OCI-LY1 (cell line): Measurements from ENCODE around the gene DHRS3.
A peak's percentile ranks its signal among the peaks of the same experiment; 100 is the strongest.
"Not testable (repeated sequence)": the region's sequence is repeated elsewhere in the genome, so short reads cannot be mapped to it uniquely, and the experiment has no call there.

Experiments
- H2AFZ ChIP-seq: fragments of 200-600 bp; sonication (generic), shearing (Covaris generic); 2 replicates; pipeline ENCODE4 v1.6.0; 2014; ENCODE audit warnings: antibody characterized with exemption, mild to moderate bottlenecking, low read length
- H3F3A ChIP-seq: fragments of 200-600 bp; sonication (generic), shearing (Covaris generic); 2 replicates; pipeline ENCODE4 v1.6.0; 2014; ENCODE audit warnings: mild to moderate bottlenecking, antibody characterized with exemption, low read length, moderate library complexity; ENCODE audit not compliant: insufficient read depth
- H3K27ac ChIP-seq: fragments of 200-600 bp; sonication (generic); 2 replicates; pipeline ENCODE4 v1.5.1; 2014; ENCODE audit warnings: low read length, mixed run types, mild to moderate bottlenecking, low read depth; ENCODE audit not compliant: poor library complexity, severe bottlenecking
- H3K27me3 ChIP-seq: fragments of 200-600 bp; sonication (generic); 2 replicates; pipeline ENCODE4 v1.6.0; 2014; ENCODE audit warnings: antibody characterized with exemption, mild to moderate bottlenecking, low read length, moderate library complexity; ENCODE audit not compliant: insufficient read depth
- H3K36me3 ChIP-seq: fragments of 200-600 bp; sonication (generic); 2 replicates; pipeline ENCODE4 v1.6.1; 2014; ENCODE audit warnings: mild to moderate bottlenecking, antibody characterized with exemption, low read length, moderate library complexity, mixed read lengths; ENCODE audit not compliant: insufficient read depth
- H3K4me1 ChIP-seq: fragments of 200-600 bp; sonication (generic); 2 replicates; pipeline ENCODE4 v1.5.1; 2014; ENCODE audit warnings: mild to moderate bottlenecking, low read length, moderate library complexity; ENCODE audit not compliant: insufficient read depth, severe bottlenecking
- H3K4me2 ChIP-seq: fragments of 200-600 bp; sonication (generic), shearing (Covaris generic); 2 replicates; pipeline ENCODE4 v1.6.1; 2014; ENCODE audit warnings: low read length
- H3K4me3 ChIP-seq: fragments of 200-600 bp; sonication (generic); 2 replicates; pipeline ENCODE4 v1.5.1; 2014; ENCODE audit warnings: low read length, low read depth, mild to moderate bottlenecking, mixed read lengths; ENCODE audit not compliant: poor library complexity, severe bottlenecking
- H3K79me2 ChIP-seq: fragments of 200-600 bp; shearing (Covaris generic); 2 replicates; pipeline ENCODE4 v1.6.1; 2016; ENCODE audit warnings: mixed run types, low read length, mixed read lengths; ENCODE audit not compliant: insufficient read depth
- H3K9ac ChIP-seq: fragments of 200-600 bp; sonication (generic), shearing (Covaris generic); 2 replicates; pipeline ENCODE4 v1.6.1; 2014; ENCODE audit warnings: mild to moderate bottlenecking, low read length, mixed read lengths
- H3K9me2 ChIP-seq: fragments of 200-600 bp; sonication (generic), shearing (Covaris generic); 2 replicates; pipeline ENCODE4 v1.6.1; 2014; ENCODE audit warnings: low read depth, mild to moderate bottlenecking, low read length, mixed read lengths
- H3K9me3 ChIP-seq: fragments of 200-600 bp; shearing (Covaris generic); 2 replicates; pipeline ENCODE4 v1.6.1; 2014; ENCODE audit warnings: low read length, mixed read lengths
- H4K20me1 ChIP-seq: fragments of 200-600 bp; sonication (generic), shearing (Covaris generic); 2 replicates; pipeline ENCODE4 v1.6.0; 2016; ENCODE audit warnings: mild to moderate bottlenecking, low read length; ENCODE audit not compliant: insufficient read depth
- CTCF ChIP-seq: fragments of 200-600 bp; sonication (generic), shearing (Covaris generic); IDR thresholded peaks from 2 replicates; pipeline ENCODE4 v1.5.1; 2017; ENCODE audit warnings: mild to moderate bottlenecking, antibody characterized with exemption, low read length, moderate library complexity, mixed read lengths
- EZH2 ChIP-seq: fragments of 200-600 bp; sonication (generic), shearing (Covaris generic); IDR thresholded peaks from 2 replicates; pipeline ENCODE4 v1.8.0; 2017; ENCODE audit warnings: borderline replicate concordance, mixed run types, mild to moderate bottlenecking, antibody characterized with exemption, low read length, moderate library complexity, mixed read lengths

DHRS3 gene

GRCh38 chr1:12662556-12662955 is 44.5 kb upstream of the DHRS3 start:
- no peaks in the 10 kb centered on the region for H3F3A ChIP-seq
- no peak overlapping the region for H3K4me2 ChIP-seq
- no peak overlapping the region for H3K27ac ChIP-seq
- TF ChIP-seq CTCF (no peak), EZH2 (no peak)
- H3K9me2 ChIP-seq, result no peaks in the 10 kb centered on the region
- no peaks in the 10 kb centered on the region for H3K9me3 ChIP-seq
- no peaks in the 10 kb centered on the region for H3K79me2 ChIP-seq
- H3K4me3 ChIP-seq, result no peak overlapping the region
- no peaks in the 10 kb centered on the region for H4K20me1 ChIP-seq
- no peak overlapping the region for H3K9ac ChIP-seq
- no peaks in the 10 kb centered on the region for H3K36me3 ChIP-seq
- H3K4me1 ChIP-seq, result no peaks in the 10 kb centered on the region
- no peak overlapping the region for H2AFZ ChIP-seq
- no peaks in the 10 kb centered on the region; the same call in 1 of the 2 replicates for H3K27me3 ChIP-seq

GRCh38 chr1:12661606-12662219 is 43.7 kb upstream of the DHRS3 start:
- H3K4me3 ChIP-seq, result no peak overlapping the region
- H4K20me1 ChIP-seq, result no peaks in the 10 kb centered on the region
- H3K4me2 ChIP-seq, result no peak overlapping the region
- no peaks in the 10 kb centered on the region for H3F3A ChIP-seq
- H2AFZ ChIP-seq, result no peak overlapping the region
- H3K9me2 ChIP-seq, result no peaks in the 10 kb centered on the region
- H3K4me1 ChIP-seq, result no peaks in the 10 kb centered on the region
- TF ChIP-seq CTCF (no peak), EZH2 (no peak)
- H3K9ac ChIP-seq, result no peak overlapping the region
- H3K36me3 ChIP-seq, result no peaks in the 10 kb centered on the region
- H3K9me3 ChIP-seq, result no peaks in the 10 kb centered on the region
- no peaks in the 10 kb centered on the region for H3K79me2 ChIP-seq
- H3K27ac ChIP-seq, result no peak overlapping the region
- no peaks in the 10 kb centered on the region; the same call in 1 of the 2 replicates for H3K27me3 ChIP-seq

GRCh38 chr1:12658531-12659453 is 40.8 kb upstream of the DHRS3 start:
- Histone ChIP-seq H3K27me3 (no peaks in the 10 kb centered on the region; the same call in 1 of the 2 replicates), H3K9me3 (no peaks in the 10 kb centered on the region), H3K4me3 (no peak overlapping the region), H3K36me3 (no peaks in the 10 kb centered on the region), H2AFZ (no peak overlapping the region), H4K20me1 (no peaks in the 10 kb centered on the region), H3K27ac (no peak overlapping the region), H3K4me2 (no peak overlapping the region), H3K4me1 (no peaks in the 10 kb centered on the region), H3K9me2 (no peaks in the 10 kb centered on the region), H3K79me2 (no peaks in the 10 kb centered on the region), H3F3A (no peaks in the 10 kb centered on the region), H3K9ac (no peak overlapping the region)
- TF ChIP-seq CTCF (peak; percentile 91), EZH2 (no peak)

- H2AFZ ChIP-seq, H3K4me3 ChIP-seq, H3K27me3 ChIP-seq, H3K79me2 ChIP-seq, H4K20me1 ChIP-seq, H3K27ac ChIP-seq, H3K9me2 ChIP-seq, H3K9me3 ChIP-seq, H3K9ac ChIP-seq, H3K36me3 ChIP-seq, H3K4me1 ChIP-seq, H3F3A ChIP-seq, H3K4me2 ChIP-seq: not testable (repeated sequence)
These were observed 40.0 kb upstream of the DHRS3 start for GRCh38 chr1:12657885-12658512.
